ENCODE measurements around the gene PDZRN3.

DNA sequence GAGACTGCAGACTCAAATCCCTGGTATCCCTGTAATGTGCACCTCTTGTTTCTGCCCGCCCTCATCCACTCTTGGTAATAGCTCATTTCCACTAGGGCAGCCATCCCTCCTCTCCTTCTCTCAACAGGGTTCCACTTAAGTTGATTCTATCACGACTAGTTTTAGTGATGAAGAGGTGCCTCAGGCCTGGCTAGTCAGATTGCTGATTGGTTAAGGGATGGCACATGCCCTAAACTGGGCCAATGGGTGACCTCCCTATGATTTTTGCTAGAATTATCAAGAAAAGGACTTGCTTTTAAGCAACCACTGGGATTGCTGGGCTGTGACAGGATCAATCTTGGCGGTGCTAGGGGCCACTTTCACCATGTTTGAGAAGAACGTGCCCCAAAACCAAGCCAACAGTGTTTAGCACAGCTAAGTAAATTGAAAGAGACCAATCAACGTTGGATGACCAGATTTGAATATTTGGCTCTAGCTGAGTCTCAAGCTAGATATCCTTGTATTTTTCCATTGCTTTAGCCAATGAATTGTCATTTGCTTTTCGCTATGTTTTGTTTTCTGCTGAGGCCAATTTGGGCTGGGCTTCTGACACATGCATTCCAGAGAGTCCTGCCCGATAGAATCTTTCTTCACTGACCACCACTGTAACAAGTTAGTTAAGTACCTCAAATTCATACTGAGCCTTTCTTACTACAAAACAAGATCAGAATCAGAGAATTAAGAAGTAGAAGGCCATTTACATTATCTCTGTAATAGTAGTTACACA is 131.0 kb downstream of the PDZRN3 start:
- TF ChIP-seq, protein P1, sequence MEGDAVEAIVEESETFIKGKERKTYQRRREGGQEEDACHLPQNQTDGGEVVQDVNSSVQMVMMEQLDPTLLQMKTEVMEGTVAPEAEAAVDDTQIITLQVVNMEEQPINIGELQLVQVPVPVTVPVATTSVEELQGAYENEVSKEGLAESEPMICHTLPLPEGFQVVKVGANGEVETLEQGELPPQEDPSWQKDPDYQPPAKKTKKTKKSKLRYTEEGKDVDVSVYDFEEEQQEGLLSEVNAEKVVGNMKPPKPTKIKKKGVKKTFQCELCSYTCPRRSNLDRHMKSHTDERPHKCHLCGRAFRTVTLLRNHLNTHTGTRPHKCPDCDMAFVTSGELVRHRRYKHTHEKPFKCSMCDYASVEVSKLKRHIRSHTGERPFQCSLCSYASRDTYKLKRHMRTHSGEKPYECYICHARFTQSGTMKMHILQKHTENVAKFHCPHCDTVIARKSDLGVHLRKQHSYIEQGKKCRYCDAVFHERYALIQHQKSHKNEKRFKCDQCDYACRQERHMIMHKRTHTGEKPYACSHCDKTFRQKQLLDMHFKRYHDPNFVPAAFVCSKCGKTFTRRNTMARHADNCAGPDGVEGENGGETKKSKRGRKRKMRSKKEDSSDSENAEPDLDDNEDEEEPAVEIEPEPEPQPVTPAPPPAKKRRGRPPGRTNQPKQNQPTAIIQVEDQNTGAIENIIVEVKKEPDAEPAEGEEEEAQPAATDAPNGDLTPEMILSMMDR (IDR thresholded peaks at IDR 0.05; ENCODE audit: low read depth, low read length, missing input control): no peak
- TF ChIP-seq RAD21 (IDR thresholded peaks at IDR 0.05): no peak
- TF ChIP-seq NR2F2 (IDR thresholded peaks at IDR 0.05): no peak
- TF ChIP-seq TAF1 (conservative IDR thresholded peaks at IDR 0.05): no peak
- TF ChIP-seq YY1 (IDR thresholded peaks at IDR 0.05): no peak
- TF ChIP-seq JUND (IDR thresholded peaks at IDR 0.05): no peak
- TF ChIP-seq HNF4G (IDR thresholded peaks at IDR 0.05): no peak
- TF ChIP-seq, protein P2, sequence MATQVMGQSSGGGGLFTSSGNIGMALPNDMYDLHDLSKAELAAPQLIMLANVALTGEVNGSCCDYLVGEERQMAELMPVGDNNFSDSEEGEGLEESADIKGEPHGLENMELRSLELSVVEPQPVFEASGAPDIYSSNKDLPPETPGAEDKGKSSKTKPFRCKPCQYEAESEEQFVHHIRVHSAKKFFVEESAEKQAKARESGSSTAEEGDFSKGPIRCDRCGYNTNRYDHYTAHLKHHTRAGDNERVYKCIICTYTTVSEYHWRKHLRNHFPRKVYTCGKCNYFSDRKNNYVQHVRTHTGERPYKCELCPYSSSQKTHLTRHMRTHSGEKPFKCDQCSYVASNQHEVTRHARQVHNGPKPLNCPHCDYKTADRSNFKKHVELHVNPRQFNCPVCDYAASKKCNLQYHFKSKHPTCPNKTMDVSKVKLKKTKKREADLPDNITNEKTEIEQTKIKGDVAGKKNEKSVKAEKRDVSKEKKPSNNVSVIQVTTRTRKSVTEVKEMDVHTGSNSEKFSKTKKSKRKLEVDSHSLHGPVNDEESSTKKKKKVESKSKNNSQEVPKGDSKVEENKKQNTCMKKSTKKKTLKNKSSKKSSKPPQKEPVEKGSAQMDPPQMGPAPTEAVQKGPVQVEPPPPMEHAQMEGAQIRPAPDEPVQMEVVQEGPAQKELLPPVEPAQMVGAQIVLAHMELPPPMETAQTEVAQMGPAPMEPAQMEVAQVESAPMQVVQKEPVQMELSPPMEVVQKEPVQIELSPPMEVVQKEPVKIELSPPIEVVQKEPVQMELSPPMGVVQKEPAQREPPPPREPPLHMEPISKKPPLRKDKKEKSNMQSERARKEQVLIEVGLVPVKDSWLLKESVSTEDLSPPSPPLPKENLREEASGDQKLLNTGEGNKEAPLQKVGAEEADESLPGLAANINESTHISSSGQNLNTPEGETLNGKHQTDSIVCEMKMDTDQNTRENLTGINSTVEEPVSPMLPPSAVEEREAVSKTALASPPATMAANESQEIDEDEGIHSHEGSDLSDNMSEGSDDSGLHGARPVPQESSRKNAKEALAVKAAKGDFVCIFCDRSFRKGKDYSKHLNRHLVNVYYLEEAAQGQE (IDR thresholded peaks at IDR 0.05): no peak
- TF ChIP-seq, protein P3, sequence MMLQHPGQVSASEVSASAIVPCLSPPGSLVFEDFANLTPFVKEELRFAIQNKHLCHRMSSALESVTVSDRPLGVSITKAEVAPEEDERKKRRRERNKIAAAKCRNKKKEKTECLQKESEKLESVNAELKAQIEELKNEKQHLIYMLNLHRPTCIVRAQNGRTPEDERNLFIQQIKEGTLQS (IDR thresholded peaks at IDR 0.05): no peak
- no peak for TF ChIP-seq RXRA (IDR thresholded peaks at IDR 0.05)
- TF ChIP-seq FOXA1 (IDR thresholded peaks at IDR 0.05): no peak
- TF ChIP-seq FOXA2 (IDR thresholded peaks at IDR 0.05): no peak
- TF ChIP-seq, protein P4, sequence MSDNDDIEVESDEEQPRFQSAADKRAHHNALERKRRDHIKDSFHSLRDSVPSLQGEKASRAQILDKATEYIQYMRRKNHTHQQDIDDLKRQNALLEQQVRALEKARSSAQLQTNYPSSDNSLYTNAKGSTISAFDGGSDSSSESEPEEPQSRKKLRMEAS (IDR thresholded peaks at IDR 0.05): no peak
